NCI-H1417 treated with DMSO at 0.1 percent for 48 hours (cell line): ENCODE results near the gene PSMB2.

Source experiments
- DNase-seq: peaks from one replicate; lab custom pipeline; 2025; lab: John Stamatoyannopoulos, UW

Gene PSMB2

GRCh38 chr1:35642471-35642955, 1.2 kb upstream of the PSMB2 start:
- no peak for DNase-seq

GRCh38 chr1:35640380-35641232, 720 bp downstream of the PSMB2 start:
- DNase-seq, result no peak

GRCh38 chr1:35637401-35637809, 3.9 kb downstream of the PSMB2 start:
- no peak for DNase-seq

GRCh38 chr1:35633547-35633946, 7.8 kb downstream of the PSMB2 start:
- DNase-seq, result no peak

GRCh38 chr1:35631396-35631795, 9.9 kb downstream of the PSMB2 start:
- DNase-seq, result no peak

- DNase-seq, result no peak
These were observed 12.3 kb downstream of the PSMB2 start for GRCh38 chr1:35629051-35629450.

- DNase-seq, result no peak
These were observed 17.5 kb downstream of the PSMB2 start for GRCh38 chr1:35623832-35624231.

GRCh38 chr1:35622510-35623178, 18.7 kb downstream of the PSMB2 start:
- DNase-seq, result no peak

GRCh38 chr1:35619237-35620121, 21.8 kb downstream of the PSMB2 start:
- DNase-seq, result no peak

GRCh38 chr1:35615440-35615839, 25.9 kb downstream of the PSMB2 start:
- no peak for DNase-seq

- DNase-seq, result no peak
These were observed 29.7 kb downstream of the PSMB2 start for GRCh38 chr1:35611655-35612054.

- no peak for DNase-seq
These were observed 35.5 kb downstream of the PSMB2 start for GRCh38 chr1:35605867-35606182.

GRCh38 chr1:35605071-35605866, 36.1 kb downstream of the PSMB2 start:
- DNase-seq, result no peak

- no peak for DNase-seq
These were observed 37.4 kb downstream of the PSMB2 start for GRCh38 chr1:35603941-35604340.

GRCh38 chr1:35603468-35603867, 37.9 kb downstream of the PSMB2 start:
- no peak for DNase-seq

GRCh38 chr1:35600593-35600992, 40.7 kb downstream of the PSMB2 start:
- DNase-seq, result no peak

GRCh38 chr1:35599411-35599810, 41.9 kb downstream of the PSMB2 start:
- no peak for DNase-seq

GRCh38 chr1:35598895-35599294, 42.4 kb downstream of the PSMB2 start:
- DNase-seq, result no peak

- no peak for DNase-seq
These were observed 43.5 kb downstream of the PSMB2 start for GRCh38 chr1:35597870-35598269.

GRCh38 chr1:35595684-35596083, 45.6 kb downstream of the PSMB2 start:
- DNase-seq, result no peak

GRCh38 chr1:35594005-35594760, 47.1 kb downstream of the PSMB2 start:
- DNase-seq, result no peak
